GM13977 (cell line): Measurements from ENCODE around the gene KHDC1.
"Not testable (repeated sequence)": the region's sequence is repeated elsewhere in the genome, so short reads cannot be mapped to it uniquely, and the experiment has no call there.

Source experiments
- DNase-seq: peaks from one replicate; pipeline ENCODE4 v3.0.0; 2012; ENCODE audit warnings: low spot score
- CTCF ChIP-seq: IDR thresholded peaks from 2 replicates; pipeline ENCODE4 v1.5.1; 2012; ENCODE audit warnings: mild to moderate bottlenecking, control low read depth; ENCODE audit not compliant: insufficient read depth; ENCODE audit errors: extremely low read depth, missing control alignments
- in situ Hi-C: fragments of 300-500 bp; cut with MboI; formaldehyde crosslinking; loops from one replicate; pipeline ENCODE4 v1.12.0; 2022; ENCODE audit warnings: low sequenced_read_pairs, low pct_unique_long_range_greater_than_20kb, mixed read lengths, inconsistent platforms; ENCODE audit not compliant: unreplicated experiment

Gene KHDC1

GRCh38 chr6:73299151-73299971 is 36.4 kb upstream of the KHDC1 start:
- no peak for TF ChIP-seq CTCF
- in situ Hi-C loops = no loop called here
- DNase-seq = no peak

GRCh38 chr6:73293331-73293730 is 30.3 kb upstream of the KHDC1 start:
- TF ChIP-seq CTCF = no peak
- no peak for DNase-seq
- in situ Hi-C loops = no loop called here

GRCh38 chr6:73290435-73290834 is 27.4 kb upstream of the KHDC1 start:
- DNase-seq = no peak
- in situ Hi-C loops = no loop called here
- TF ChIP-seq CTCF = no peak

GRCh38 chr6:73286752-73287151 is 23.8 kb upstream of the KHDC1 start:
- in situ Hi-C loops = no loop called here
- no peak for TF ChIP-seq CTCF
- DNase-seq = no peak

- no peak for DNase-seq
- in situ Hi-C loops = no loop called here
Observed at GRCh38 chr6:73285674-73286283, 22.8 kb upstream of the KHDC1 start.

GRCh38 chr6:73282871-73283270 is 19.9 kb upstream of the KHDC1 start:
- in situ Hi-C loops = no loop called here
- no peak for TF ChIP-seq CTCF
- no peak for DNase-seq

More at GRCh38 chr6:73285674-73286283, 22.8 kb upstream of the KHDC1 start:
- peak; percentile 43 for TF ChIP-seq CTCF

GRCh38 chr6:73281684-73282083 is 18.7 kb upstream of the KHDC1 start:
- in situ Hi-C loops, DNase-seq: not testable (repeated sequence)

GRCh38 chr6:73269296-73269695 is 6.3 kb upstream of the KHDC1 start:
- in situ Hi-C loops, DNase-seq: not testable (repeated sequence)

- in situ Hi-C loops, DNase-seq: not testable (repeated sequence)
Observed at GRCh38 chr6:73268896-73269295, 5.9 kb upstream of the KHDC1 start.
